GM12874 (cell line): ENCODE results near the gene CKMT2.

Experiments
- TF ChIP-seq, protein P1 (sequence below): IDR thresholded peaks from 2 replicates; pipeline ENCODE4 v1.5.1; 2011; ENCODE audit warnings: low read depth, mild to moderate bottlenecking, control low read depth, low read length, moderate library complexity; ENCODE audit not compliant: insufficient read depth

Gene CKMT2

DNA sequence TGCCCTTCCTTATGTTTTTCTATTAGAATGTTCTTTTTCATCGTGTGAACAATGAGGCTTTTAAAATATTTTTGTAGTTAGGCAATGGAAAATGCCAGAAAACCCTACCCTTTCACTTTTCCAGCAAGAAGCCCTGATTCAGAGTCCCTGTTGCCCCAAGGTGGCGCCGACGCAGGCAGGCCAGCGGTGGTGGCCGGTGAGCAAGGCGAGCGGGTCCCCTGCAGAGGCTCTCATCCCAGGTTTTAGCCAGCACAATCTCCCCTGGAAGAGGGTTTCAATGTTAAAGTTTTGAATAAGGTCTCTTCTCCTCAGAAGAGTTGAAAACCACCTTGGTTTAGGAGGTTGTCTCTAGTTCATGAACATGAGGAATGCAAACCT lies 40.8 kb upstream of the CKMT2 start:
- TF ChIP-seq, protein P1, sequence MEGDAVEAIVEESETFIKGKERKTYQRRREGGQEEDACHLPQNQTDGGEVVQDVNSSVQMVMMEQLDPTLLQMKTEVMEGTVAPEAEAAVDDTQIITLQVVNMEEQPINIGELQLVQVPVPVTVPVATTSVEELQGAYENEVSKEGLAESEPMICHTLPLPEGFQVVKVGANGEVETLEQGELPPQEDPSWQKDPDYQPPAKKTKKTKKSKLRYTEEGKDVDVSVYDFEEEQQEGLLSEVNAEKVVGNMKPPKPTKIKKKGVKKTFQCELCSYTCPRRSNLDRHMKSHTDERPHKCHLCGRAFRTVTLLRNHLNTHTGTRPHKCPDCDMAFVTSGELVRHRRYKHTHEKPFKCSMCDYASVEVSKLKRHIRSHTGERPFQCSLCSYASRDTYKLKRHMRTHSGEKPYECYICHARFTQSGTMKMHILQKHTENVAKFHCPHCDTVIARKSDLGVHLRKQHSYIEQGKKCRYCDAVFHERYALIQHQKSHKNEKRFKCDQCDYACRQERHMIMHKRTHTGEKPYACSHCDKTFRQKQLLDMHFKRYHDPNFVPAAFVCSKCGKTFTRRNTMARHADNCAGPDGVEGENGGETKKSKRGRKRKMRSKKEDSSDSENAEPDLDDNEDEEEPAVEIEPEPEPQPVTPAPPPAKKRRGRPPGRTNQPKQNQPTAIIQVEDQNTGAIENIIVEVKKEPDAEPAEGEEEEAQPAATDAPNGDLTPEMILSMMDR, result no peak

- TF ChIP-seq, protein P1, result peak; percentile 91
These were observed 38.3 kb upstream of the CKMT2 start for GRCh38 chr5:81194633-81195334.

DNA sequence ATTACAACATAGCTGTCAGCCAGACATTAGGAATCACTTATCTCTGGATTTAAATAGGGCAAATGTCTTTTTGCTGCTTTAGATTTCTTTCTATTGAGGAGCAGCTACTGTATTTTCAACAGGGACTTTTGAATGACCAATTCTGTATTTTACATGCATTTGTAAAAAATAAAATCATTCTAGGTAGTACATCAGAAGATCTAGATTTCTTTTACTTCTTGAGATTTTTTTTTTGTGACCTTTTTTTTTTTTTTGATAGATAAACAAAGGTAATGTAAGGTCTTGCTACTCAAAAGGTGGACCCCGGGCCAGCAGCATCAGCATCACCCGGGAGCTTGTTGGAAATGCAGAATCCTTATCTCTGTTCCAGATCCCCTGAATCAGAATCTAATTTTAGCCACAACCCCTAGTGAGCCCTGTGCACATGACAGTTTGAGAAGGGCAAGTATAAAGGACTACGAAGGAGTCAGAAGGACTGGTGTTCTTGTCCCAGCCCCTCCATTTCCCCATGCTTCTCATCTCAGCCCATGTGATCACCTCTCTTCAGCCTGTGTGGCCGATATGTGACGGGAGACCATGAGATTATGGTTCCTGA lies 37.7 kb upstream of the CKMT2 start:
- TF ChIP-seq, protein P1, result no peak

- TF ChIP-seq, protein P1, result no peak
These were observed 30.5 kb upstream of the CKMT2 start for GRCh38 chr5:81202655-81203054.

DNA sequence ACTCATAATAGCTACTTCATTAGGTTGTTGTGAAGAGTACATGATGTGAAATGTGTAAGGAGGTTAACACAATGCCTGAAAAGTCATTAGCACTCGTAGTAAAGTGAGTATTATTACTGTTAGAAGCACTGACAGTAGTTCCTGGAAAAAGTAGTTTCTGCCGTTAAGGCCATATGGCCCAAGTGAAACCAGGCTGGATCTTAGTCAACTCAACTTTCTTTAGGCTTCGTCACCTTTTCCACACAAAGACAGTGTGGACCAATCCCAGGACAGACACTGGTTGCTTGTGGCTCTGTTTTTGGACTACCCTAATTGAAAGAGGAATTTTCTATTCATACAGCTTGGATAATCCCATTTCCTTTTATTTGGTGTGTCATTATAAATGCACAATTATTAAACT lies 29.4 kb upstream of the CKMT2 start:
- TF ChIP-seq, protein P1, result no peak

DNA sequence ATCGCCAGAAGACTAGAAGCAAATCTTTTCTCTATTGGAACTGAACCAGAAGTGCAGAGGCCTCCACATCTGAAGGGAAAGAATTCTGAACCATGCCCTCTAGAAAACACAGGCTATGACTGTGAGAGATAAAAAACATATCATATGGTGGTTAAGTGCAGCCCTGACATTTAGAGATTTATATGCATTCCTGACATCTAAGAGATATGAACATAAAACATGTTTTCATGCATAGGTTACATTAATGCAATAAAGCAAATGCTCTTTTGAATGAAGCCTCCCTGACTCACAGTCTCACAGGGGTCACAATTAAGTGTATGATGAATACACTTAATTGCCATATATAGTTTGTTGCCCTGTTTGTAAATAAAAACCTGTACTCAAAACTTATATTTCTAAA lies 28.9 kb upstream of the CKMT2 start:
- TF ChIP-seq, protein P1, result no peak

DNA sequence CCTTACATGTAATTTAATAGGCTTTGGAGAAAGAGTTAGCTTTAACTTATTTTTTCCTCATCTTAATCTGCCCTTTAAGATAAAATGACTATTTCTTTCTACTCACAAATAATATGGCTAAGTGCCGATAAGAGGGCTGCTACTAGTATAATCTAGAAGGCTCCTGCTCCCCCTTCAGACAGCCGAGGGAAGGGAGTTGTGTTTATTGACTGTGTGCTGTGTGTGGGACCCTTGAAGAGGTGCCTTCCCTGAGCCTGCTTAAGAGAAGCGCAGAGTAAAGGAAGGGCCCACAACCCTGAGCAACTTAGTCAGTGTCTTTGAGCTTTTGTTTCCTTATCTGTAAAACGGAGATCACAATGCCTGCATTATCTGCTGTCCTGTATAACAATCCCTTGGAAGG lies 28.1 kb upstream of the CKMT2 start:
- TF ChIP-seq, protein P1, result no peak
